ENCODE data around the gene FAM89A. TPM values are rescaled to one million over a fixed set of nuclear protein-coding genes. Genes with fewer than 3 reads are reported as not detected.
A peak's percentile ranks its signal among the peaks of the same experiment; 100 is the strongest.
"Not testable (repeated sequence)": the region's sequence is repeated elsewhere in the genome, so short reads cannot be mapped to it uniquely, and the experiment has no call there.

FAM89A gene
- total and polyA plus RNA-seq, 9 of the 15 experiments (the other 6 are each of a cell fraction or from before 2014, with no cell fraction given), result 8.7 to 66.2 (median 43.3) TPM

DNA sequence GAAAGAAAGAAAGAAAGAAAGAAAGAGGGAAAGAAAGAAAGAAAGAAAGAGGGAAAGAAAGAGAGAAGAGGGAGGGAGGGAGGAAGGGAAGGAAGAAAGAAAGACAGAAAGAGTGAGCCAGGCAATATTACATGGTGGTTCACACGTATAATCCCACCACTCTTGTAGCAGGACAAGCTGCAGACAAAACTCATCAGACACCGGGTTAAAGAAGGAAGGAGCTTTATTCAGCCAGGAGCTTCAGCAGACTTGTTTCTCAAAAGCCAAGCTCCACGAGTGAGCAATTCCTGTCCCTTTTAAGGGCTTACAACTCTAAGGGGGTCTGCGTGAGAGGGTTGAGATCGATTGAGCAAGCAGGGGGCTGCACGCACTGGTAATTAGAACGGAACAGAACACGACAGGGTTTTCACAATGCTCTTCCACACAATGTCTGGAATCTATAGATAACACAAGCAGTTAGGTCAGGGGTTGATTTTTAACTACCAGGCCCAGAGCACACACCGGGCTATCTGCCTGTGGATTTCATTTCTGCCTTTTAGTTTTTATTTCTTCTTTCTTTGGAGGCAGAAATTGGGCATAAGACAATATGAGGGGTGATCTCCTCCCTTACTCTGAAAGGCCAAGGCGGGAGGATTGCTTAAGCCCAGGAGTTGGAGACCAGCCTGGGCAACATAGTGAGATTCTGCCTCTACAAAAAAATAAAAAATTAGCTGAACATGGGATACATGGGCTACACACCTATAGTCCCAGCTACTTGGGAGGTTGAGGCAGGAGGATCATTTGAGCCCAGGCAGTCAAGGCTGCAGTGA lies 6.1 kb upstream of the FAM89A start (continued):
- TF ChIP-seq, protein P1, sequence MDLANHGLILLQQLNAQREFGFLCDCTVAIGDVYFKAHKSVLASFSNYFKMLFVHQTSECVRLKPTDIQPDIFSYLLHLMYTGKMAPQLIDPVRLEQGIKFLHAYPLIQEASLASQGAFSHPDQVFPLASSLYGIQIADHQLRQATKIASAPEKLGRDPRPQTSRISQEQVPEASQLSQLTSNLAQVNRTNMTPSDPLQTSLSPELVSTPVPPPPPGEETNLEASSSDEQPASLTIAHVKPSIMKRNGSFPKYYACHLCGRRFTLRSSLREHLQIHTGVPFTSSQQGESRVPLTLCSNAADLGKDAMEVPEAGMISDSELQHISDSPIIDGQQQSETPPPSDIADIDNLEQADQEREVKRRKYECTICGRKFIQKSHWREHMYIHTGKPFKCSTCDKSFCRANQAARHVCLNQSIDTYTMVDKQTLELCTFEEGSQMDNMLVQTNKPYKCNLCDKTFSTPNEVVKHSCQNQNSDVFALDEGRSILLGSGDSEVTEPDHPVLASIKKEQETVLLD (IDR thresholded peaks at IDR 0.05), result peak; percentile 81; the same call in 1 of the 2 replicates
- TF ChIP-seq MYBL2 (IDR thresholded peaks at IDR 0.05; ENCODE audit: low read depth) (peak; percentile 14; the same call in 1 of the 2 replicates), ZBTB17 (CRISPR knock-in tag; IDR thresholded peaks at IDR 0.05) (peak; percentile 26; the same call in 1 of the 2 replicates), NR2C2 (tag; IDR thresholded peaks at IDR 0.05) (peak; percentile 62; the same call in 1 of the 2 replicates), NFATC3 (IDR thresholded peaks at IDR 0.05) (0 out of 2 replicates have a peak, but pooled peaks have one; percentile 28), ATF7 (IDR thresholded peaks at IDR 0.05) (peak; percentile 28; the same call in 1 of the 2 replicates), MGA (IDR thresholded peaks at IDR 0.05) (peak; percentile 63), RBFOX2 (IDR thresholded peaks at IDR 0.05; ENCODE audit: low read depth, low read length) (peak; percentile 27; the same call in 1 of the 2 replicates), BHLHE40 (IDR thresholded peaks at IDR 0.05; ENCODE audit: low read length) (0 out of 2 replicates have a peak, but pooled peaks have one; percentile 10), MEF2D (tag; conservative IDR thresholded peaks at IDR 0.05; ENCODE audit: low read depth) (0 out of 2 replicates have a peak, but pooled peaks have one; percentile 54), DPF2 (IDR thresholded peaks at IDR 0.05) (peak; percentile 71), ZNF589 (CRISPR knock-in tag; IDR thresholded peaks at IDR 0.05; ENCODE audit: low read depth) (peak; percentile 61; the same call in 1 of the 2 replicates), TCF3 (CRISPR knock-in tag; IDR thresholded peaks at IDR 0.05) (peak; percentile 89)
- not testable (repeated sequence) for TF ChIP-seq MYBL2 (CRISPR knock-in tag; IDR thresholded peaks at IDR 0.05; ENCODE audit: borderline replicate concordance); NR2C2 (CRISPR knock-in tag; IDR thresholded peaks at IDR 0.05)

All from K562 (cell line).